ENCODE data around the gene GRAMD1B. TPM values are rescaled to one million over a fixed set of nuclear protein-coding genes. Genes with fewer than 3 reads are reported as not detected.

GRAMD1B gene
- polyA plus RNA-seq, 1 experiment = 2.7 TPM

- TF ChIP-seq, protein P1, sequence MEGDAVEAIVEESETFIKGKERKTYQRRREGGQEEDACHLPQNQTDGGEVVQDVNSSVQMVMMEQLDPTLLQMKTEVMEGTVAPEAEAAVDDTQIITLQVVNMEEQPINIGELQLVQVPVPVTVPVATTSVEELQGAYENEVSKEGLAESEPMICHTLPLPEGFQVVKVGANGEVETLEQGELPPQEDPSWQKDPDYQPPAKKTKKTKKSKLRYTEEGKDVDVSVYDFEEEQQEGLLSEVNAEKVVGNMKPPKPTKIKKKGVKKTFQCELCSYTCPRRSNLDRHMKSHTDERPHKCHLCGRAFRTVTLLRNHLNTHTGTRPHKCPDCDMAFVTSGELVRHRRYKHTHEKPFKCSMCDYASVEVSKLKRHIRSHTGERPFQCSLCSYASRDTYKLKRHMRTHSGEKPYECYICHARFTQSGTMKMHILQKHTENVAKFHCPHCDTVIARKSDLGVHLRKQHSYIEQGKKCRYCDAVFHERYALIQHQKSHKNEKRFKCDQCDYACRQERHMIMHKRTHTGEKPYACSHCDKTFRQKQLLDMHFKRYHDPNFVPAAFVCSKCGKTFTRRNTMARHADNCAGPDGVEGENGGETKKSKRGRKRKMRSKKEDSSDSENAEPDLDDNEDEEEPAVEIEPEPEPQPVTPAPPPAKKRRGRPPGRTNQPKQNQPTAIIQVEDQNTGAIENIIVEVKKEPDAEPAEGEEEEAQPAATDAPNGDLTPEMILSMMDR (IDR thresholded peaks at IDR 0.05; ENCODE audit: low read depth, low read length) = no peak
- ChIA-PET CTCF (interaction anchor here (2.2 kb wide), 1 partner anchor 36 kb away, joined by 12 read pairs; no protein-coding TSS in a partner anchor), POLR2A (interaction anchor here (1.2 kb wide), 1 partner anchor 13 kb away, joined by 9 read pairs; no protein-coding TSS in a partner anchor)
- Histone ChIP-seq H3K4me3 (ENCODE audit: low read depth, low read length) (no peak overlapping the region), H3K27ac (ENCODE audit: low read depth, low read length) (no peak overlapping the region), H3K9me3 (ENCODE audit: control insufficient read depth, insufficient read depth, low read length) (no peaks in the 10 kb centered on the region), H3K27me3 (ENCODE audit: control insufficient read depth, insufficient read depth, low read length) (no peaks in the 10 kb centered on the region)
- DNase-seq (ENCODE audit: low read depth, low spot score) = no peak
Measured at GRCh38 chr11:123547180-123547579, 117.1 kb downstream of the GRAMD1B start.

- no peaks in the 10 kb centered on the region for H3K27me3 ChIP-seq (ENCODE audit: control insufficient read depth, insufficient read depth, low read length)
- H3K27ac ChIP-seq (ENCODE audit: low read depth, low read length) = no peak overlapping the region
- no peak overlapping the region for H3K4me3 ChIP-seq (ENCODE audit: low read depth, low read length)
- ChIA-PET CTCF (no interaction called here), POLR2A (interaction anchor here (0.5 kb wide), 1 partner anchor 265 kb away, joined by 3 read pairs; no protein-coding TSS in a partner anchor)
- no peaks in the 10 kb centered on the region for H3K9me3 ChIP-seq (ENCODE audit: control insufficient read depth, insufficient read depth, low read length)
- no peak for DNase-seq (ENCODE audit: low read depth, low spot score)
- TF ChIP-seq, protein P1 (IDR thresholded peaks at IDR 0.05; ENCODE audit: low read depth, low read length) = no peak
Measured at GRCh38 chr11:123548774-123549173, 118.7 kb downstream of the GRAMD1B start.

DNA sequence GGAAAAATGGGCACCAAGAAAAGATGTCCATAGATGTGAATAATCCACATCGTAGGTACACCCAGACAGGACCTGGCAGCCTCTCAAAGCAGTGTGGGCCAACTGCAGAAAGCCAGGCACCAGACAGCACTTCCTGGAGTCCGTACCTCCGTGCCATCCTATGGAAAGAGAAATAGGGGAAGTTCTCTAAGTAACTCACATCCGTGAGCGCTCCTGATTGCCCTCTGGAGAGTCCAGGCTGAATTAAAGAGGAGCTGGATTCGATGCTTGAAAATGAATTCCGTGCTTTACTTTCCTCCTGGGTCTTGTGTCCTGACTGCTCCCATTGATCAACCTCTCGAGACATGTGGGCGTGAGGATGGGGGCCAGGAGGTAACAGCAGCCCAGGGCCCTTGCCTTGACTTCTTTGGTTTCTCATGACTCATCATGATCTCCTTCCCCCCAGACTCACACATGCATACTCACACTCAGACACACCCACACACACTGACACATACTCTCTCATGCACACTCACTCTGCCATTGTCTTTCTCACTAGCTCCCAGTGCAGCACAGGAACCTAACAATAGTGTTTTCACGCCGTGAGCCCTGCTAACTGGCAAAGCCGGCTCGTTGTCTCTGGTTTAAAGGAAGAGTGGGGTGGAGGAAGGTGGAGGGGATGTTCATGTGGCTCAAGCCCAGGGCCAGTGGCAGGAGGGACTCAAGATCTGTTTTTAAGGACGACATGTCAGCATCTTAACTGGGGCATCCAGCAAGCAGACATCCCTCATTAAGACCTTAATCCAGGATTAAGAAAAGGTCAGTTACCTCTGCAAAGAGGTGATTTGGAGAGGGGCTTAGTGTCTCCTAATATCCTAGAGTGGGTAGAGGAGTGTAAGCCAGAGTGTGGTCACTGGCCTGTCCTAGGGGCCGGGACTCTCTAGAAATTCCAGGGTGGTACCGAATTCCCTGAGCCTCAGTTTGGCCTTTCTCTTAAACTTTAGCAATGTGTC is 120.2 kb downstream of the GRAMD1B start:
- TF ChIP-seq, protein P1 (IDR thresholded peaks at IDR 0.05; ENCODE audit: low read depth, low read length) = no peak
- POLR2A ChIA-PET = no interaction called here
- no peak for DNase-seq (ENCODE audit: low read depth, low spot score)
- H3K27me3 ChIP-seq (ENCODE audit: control insufficient read depth, insufficient read depth, low read length) = peaks cover 2% of the 10 kb centered on the region
- no peak overlapping the region for H3K4me3 ChIP-seq (ENCODE audit: low read depth, low read length)
- CTCF ChIA-PET = interaction anchor here (0.5 to 1.0 kb wide), 3 partner anchors 11 to 66 kb away, joined by 3 to 5 read pairs (median 3); no protein-coding TSS in a partner anchor
- H3K9me3 ChIP-seq (ENCODE audit: control insufficient read depth, insufficient read depth, low read length) = no peaks in the 10 kb centered on the region
- H3K27ac ChIP-seq (ENCODE audit: low read depth, low read length) = no peak overlapping the region

GRCh38 chr11:123551079-123551478 is 121.0 kb downstream of the GRAMD1B start:
- Histone ChIP-seq H3K9me3 (ENCODE audit: control insufficient read depth, insufficient read depth, low read length) (no peaks in the 10 kb centered on the region), H3K27me3 (ENCODE audit: control insufficient read depth, insufficient read depth, low read length) (peaks cover 2% of the 10 kb centered on the region), H3K4me3 (ENCODE audit: low read depth, low read length) (no peak overlapping the region), H3K27ac (ENCODE audit: low read depth, low read length) (peak overlapping the region; percentile 11)
- ChIA-PET CTCF (interaction anchor here (0.5 to 1.0 kb wide), 2 partner anchors 10 to 30 kb away, joined by 3 to 5 read pairs; no protein-coding TSS in a partner anchor), POLR2A (no interaction called here)
- TF ChIP-seq, protein P1 (IDR thresholded peaks at IDR 0.05; ENCODE audit: low read depth, low read length) = no peak
- DNase-seq (ENCODE audit: low read depth, low spot score) = no peak

- Histone ChIP-seq H3K27me3 (ENCODE audit: control insufficient read depth, insufficient read depth, low read length) (peaks cover 5% of the 10 kb centered on the region), H3K4me3 (ENCODE audit: low read depth, low read length) (no peak overlapping the region), H3K27ac (ENCODE audit: low read depth, low read length) (no peak overlapping the region), H3K9me3 (ENCODE audit: control insufficient read depth, insufficient read depth, low read length) (no peaks in the 10 kb centered on the region)
- TF ChIP-seq, protein P1 (IDR thresholded peaks at IDR 0.05; ENCODE audit: low read depth, low read length) = no peak
- ChIA-PET POLR2A (no interaction called here), CTCF (interaction anchor here (1.5 kb wide), 1 partner anchor 24 kb away, joined by 6 read pairs; no protein-coding TSS in a partner anchor)
- DNase-seq (ENCODE audit: low read depth, low spot score) = no peak
Measured at GRCh38 chr11:123556633-123557032, 126.6 kb downstream of the GRAMD1B start.

Data from AG04450 (cell line).